Measurements from ENCODE around the gene CBARP.
A peak's percentile ranks its signal among the peaks of the same experiment; 100 is the strongest.

Gene CBARP

GRCh38 chr19:1259206-1259875 lies 21.5 kb upstream of the CBARP start:
- peak overlapping the region; percentile 16 for H3K4me3 ChIP-seq (ENCODE audit: low read depth, low read length)
- TF ChIP-seq KLF10 (tag by site-specific recombination; IDR thresholded peaks at IDR 0.05) (peak; percentile 75; the same call in 1 of the 2 replicates), ZNF768 (tag by site-specific recombination; IDR thresholded peaks at IDR 0.05) (no peak), ZBTB20 (tag by site-specific recombination; IDR thresholded peaks at IDR 0.05) (peak; percentile 49; the same call in 1 of the 2 replicates), HIC1 (tag by site-specific recombination; IDR thresholded peaks at IDR 0.05) (peak; percentile 90), SP7 (tag by site-specific recombination; IDR thresholded peaks at IDR 0.05) (peak; percentile 70; the same call in 1 of the 2 replicates), ZNF394 (tag by site-specific recombination; IDR thresholded peaks at IDR 0.05; ENCODE audit: borderline replicate concordance) (peak; percentile 73; the same call in 1 of the 2 replicates), KLF1 (tag by site-specific recombination; IDR thresholded peaks at IDR 0.05) (peak; percentile 81), ZBTB6 (tag by site-specific recombination; IDR thresholded peaks at IDR 0.05) (no peak), OVOL3 (tag by site-specific recombination; IDR thresholded peaks at IDR 0.05) (no peak), GLIS1 (tag by site-specific recombination; IDR thresholded peaks at IDR 0.05) (peak; percentile 94), PRDM10 (tag by site-specific recombination; IDR thresholded peaks at IDR 0.05) (peak; percentile 92), ZNF140 (tag by site-specific recombination; IDR thresholded peaks at IDR 0.05) (no peak), ZNF335 (tag by site-specific recombination; conservative IDR thresholded peaks at IDR 0.05) (peak; percentile 99), ZBTB11 (tag by site-specific recombination; conservative IDR thresholded peaks at IDR 0.05; ENCODE audit: low read depth) (peak; percentile 83), ZNF629 (tag by site-specific recombination; IDR thresholded peaks at IDR 0.05) (peak; percentile 50; the same call in 1 of the 2 replicates), WT1 (tag by site-specific recombination; IDR thresholded peaks at IDR 0.05) (peak; percentile 82; the same call in 1 of the 2 replicates), ZFP37 (tag by site-specific recombination; IDR thresholded peaks at IDR 0.05) (peak; percentile 44; the same call in 1 of the 2 replicates), ZIC2 (tag by site-specific recombination; IDR thresholded peaks at IDR 0.05) (peak; percentile 64), ZNF518A (tag by site-specific recombination; conservative IDR thresholded peaks at IDR 0.05; ENCODE audit: low read depth) (no peak)

More at GRCh38 chr19:1259206-1259875, 21.5 kb upstream of the CBARP start:
- H3K36me3 ChIP-seq (ENCODE audit: control insufficient read depth in 2 of 2, insufficient read depth in 1 of 2, low read length in 2 of 2) = peaks cover 21 to 38% of the 10 kb centered on the region in 2 experiments
- no peaks in the 10 kb centered on the region for H3K9me3 ChIP-seq (ENCODE audit: control insufficient read depth, insufficient read depth, low read depth, low read length)
- ChIA-PET POLR2A (interaction anchor here (0.6 to 10.8 kb wide), 7 partner anchors 7 to 399 kb away, joined by 3 to 407 read pairs (median 4); partner anchors contain the start of genes ATP5F1D, CBARP and CIRBP), CTCF (interaction anchor here (11.3 kb wide), 1 partner anchor 15 kb away, joined by 299 read pairs; no protein-coding TSS in a partner anchor)
- peaks cover 23% of the 10 kb centered on the region for H3K4me1 ChIP-seq (ENCODE audit: control insufficient read depth, insufficient read depth, low read length)
- H3K27ac ChIP-seq (ENCODE audit: extremely low read depth, low read depth, low read length) = peak overlapping the region; percentile 63

Measured in HEK293 (cell line).